ENCODE results near the gene USB1.

USB1 gene

GRCh38 chr16:58046054-58046881, 45.1 kb downstream of the USB1 start:
- FAIRE-seq: no peak

DNA sequence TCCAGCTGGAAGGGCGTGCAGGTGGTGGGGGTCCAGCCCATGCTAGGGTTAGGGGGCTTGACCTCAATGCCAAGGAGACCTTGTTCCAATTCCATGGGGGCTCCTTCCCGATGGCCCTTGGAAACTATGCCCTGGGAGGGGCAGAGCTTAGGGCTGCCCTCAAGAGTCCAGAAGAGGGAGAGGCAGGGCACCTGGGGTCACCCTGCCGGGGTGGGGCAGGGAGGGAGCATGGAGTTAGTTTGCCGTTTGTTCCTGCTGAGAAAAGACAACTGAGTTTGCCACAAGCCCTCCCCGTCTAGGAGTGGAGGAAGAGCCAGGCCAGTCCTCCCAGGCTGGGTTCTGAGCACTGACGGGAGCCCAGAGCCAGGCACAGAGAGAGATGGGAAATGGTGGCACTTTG, 45.7 kb downstream of the USB1 start:
- DNase-seq (ENCODE audit: low spot score) (no peak), FAIRE-seq (no peak)

More at GRCh38 chr16:58046054-58046881, 45.1 kb downstream of the USB1 start:
- no peak for DNase-seq (ENCODE audit: low spot score)

- DNase-seq (ENCODE audit: low spot score): no peak
- FAIRE-seq: no peak
These were observed 46.5 kb downstream of the USB1 start for GRCh38 chr16:58047557-58048348.

DNA sequence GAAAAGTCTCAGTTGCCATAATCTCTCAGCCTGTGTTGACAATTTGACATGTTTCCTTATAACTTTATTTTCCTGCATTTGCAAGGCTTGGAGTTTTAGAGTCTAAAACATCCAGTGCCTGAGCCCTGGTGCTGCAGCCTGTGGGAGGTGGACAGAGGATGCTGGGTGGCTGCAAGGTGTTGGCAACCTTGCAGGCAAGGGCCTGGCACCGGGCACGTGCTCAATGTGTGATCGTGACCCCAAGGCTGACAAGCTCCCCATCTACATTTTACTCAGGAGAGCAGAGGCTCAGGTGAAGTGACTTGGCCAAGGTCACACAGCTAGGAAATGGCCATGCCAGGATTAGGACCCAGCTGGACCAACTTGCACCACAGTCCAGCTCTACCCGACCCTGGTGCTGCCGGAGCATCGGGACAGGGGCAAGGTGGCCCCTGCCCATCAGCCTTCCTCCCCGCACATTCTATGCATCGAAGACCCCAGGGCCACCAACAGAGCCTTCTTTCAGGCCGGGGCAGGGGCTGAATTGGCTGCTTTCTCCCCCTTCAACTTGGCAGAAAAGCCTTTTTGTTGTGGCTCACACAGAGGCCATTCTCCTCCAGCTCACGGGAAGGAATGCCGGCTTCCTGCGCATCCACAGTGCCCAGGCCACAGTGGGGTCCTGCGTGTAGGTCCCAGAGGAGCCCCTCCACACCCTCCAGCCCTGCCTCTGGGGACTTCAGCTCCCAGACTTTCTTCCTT, 47.5 kb downstream of the USB1 start:
- DNase-seq (ENCODE audit: low spot score) (no peak), FAIRE-seq (no peak)

GRCh38 chr16:58049232-58050185, 48.3 kb downstream of the USB1 start:
- FAIRE-seq: no peak
- no peak for DNase-seq (ENCODE audit: low spot score)

DNA sequence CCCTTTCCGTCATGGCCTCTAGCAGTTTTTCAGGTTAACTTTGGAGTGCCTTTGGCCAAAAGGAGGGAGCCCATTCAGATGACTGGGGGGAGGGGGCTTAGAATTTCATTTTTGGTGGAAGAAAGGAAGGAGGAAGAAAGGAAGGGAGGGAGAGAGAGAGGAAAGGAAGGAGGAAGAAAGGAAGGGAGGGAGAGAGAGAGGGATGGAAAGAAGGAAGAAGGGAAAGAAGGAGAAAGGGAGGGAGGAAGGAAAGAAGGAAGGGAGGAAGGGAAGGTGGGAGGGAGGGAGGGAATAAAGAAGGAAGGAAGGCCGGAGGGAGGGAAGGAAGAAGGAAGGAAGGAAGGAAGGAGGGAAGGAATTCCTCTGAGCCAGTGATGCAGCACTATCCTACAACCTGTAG, 50.1 kb downstream of the USB1 start:
- FAIRE-seq: no peak
- DNase-seq (ENCODE audit: low spot score): no peak

- FAIRE-seq: no peak
These were observed 50.8 kb downstream of the USB1 start for GRCh38 chr16:58051821-58052603.

DNA sequence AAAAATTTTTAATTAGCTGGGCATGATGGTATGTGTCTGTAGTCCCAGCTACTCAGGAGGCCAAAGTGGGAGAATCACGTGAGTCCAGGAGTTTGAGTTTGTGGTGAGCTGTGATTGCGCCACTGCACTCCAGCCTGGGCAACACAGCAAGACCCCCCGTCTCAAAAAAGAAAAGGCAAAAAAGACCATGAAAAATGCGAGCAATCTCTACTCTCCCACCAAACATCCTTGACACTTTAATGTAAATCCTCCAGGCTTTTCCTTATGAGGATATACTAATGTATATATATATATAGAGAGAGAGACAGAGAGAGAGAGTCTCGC, 52.4 kb downstream of the USB1 start:
- FAIRE-seq (no peak), DNase-seq (ENCODE audit: low spot score) (no peak)

More at GRCh38 chr16:58051821-58052603, 50.8 kb downstream of the USB1 start:
- DNase-seq (ENCODE audit: low spot score): no peak

DNA sequence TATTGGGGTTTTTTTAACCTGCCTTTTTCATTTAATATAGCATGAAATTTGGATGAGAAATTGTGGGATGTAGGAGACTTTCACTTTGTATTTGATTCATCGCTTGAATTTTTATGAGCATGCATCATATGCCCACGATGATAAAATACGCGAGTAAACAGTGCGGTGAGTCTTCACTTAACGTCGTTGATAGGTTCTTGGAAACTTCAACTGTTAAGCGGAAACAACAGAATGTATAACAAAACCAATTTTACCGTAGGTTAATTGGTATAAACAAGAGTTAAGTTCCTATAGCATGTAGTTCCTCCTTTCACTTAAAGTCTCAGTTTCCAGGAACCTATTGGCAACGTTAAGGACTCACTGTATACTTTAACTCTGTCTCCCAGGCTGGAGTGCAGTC, 53.1 kb downstream of the USB1 start:
- DNase-seq (ENCODE audit: low spot score): no peak
- no peak for FAIRE-seq

DNA sequence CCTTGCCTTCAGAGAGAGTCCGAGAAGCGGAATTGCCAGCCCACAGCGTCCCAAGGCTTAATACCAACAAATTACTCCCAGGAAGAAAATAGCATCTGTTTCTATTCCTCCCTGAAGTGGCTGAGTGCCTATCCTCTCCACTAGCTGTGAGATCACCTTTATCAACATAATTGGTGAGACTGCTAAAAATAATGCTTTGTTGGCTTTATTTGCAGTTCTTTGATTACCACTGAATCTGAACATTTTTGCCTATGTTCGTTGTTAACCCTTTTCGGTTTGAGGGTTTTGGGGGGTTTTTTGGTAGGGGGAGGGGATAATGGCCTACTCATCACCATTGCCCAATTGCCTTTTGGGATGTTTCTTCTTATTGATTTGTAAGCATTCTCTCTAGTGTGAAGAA, 55.4 kb downstream of the USB1 start:
- FAIRE-seq (no peak), DNase-seq (ENCODE audit: low spot score) (no peak)

- FAIRE-seq (no peak), DNase-seq (ENCODE audit: low spot score) (no peak)
These were observed 55.9 kb downstream of the USB1 start for GRCh38 chr16:58057121-58057520.

DNA sequence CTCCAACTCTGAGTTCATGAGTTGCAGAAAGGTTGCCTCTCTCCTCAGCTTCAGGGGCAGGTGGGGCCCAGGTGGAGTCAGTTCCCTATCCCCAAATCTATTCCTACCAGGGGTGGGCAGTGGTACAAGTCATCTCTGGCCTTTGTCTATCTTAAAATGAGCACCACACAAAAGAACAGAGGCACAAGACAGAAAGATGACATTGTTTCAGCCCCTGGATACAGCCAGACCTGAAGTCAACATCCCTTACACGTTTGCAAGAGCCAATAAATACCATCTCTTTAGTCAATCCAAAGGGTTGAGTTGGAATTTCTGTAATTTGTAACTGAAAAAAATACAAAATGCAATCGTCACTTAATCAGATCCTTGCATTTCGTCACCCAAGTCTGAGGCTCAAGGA, 56.6 kb downstream of the USB1 start:
- DNase-seq (ENCODE audit: low spot score) (no peak), FAIRE-seq (no peak)

DNA sequence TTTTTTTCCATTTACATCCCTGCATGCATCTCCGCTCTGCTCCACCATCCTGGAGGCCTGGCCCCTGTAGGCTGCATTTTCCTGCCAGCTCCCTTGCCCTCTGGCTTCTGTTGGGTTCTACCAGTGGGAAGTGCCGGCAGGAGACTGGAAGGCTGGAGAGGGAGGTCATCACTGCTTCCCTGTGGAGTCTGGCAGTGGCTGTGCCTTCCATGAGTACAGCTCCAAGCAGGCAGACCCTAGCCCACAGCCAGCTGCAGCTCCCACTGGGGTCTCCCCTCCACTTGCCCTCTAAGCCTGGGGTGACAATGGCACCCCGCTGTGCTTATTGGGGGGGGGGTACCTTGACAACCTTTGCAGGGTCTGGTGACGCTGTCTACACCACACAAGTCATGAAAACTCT, 61.6 kb downstream of the USB1 start:
- FAIRE-seq: no peak
- no peak for DNase-seq (ENCODE audit: low spot score)

DNA sequence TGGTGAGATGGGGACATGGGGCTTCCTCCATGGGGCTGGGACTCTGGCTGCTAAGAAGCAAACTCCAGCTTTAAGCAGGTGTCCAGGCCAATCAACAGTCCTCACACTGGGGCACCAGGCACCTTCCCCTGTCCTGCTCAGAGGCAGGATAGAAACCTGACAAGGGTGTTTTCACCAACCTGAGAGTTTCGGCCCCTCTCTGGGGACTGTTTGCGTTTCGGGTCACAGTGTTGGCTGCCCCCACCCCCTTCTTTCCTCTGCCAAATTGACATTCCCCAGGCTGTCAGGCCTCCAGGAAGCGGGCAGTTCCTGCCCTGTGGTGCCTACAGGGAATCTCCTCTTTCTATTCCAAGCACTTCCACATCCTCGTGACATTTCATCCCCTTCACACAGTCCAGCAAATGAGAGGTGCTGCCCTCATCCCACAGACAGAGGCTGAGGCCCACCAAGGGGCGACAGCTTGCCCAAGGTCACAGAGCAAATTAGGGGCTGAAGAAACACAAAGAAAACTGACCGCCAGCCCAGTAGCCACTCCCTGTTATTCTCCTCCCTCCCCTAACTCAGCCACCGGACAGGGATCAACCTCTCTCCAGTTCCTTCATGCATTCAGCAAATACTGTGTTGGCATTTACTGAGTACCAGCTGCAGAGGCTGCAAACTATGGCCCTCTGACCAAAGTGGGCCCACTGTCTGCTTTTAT, 62.3 kb downstream of the USB1 start:
- FAIRE-seq (no peak), DNase-seq (ENCODE audit: low spot score) (no peak)

- FAIRE-seq (no peak), DNase-seq (ENCODE audit: low spot score) (no peak)
These were observed 69.4 kb downstream of the USB1 start for GRCh38 chr16:58070585-58070984.

Measured in urothelium cell line (cell line).